Ishikawa (cell line): Measurements from ENCODE around the gene SCAF1.

Experiments used
- CEBPB ChIP-seq: IDR thresholded peaks from 2 replicates; pipeline ENCODE4 v1.6.1; 2012
- CREB1 ChIP-seq: IDR thresholded peaks from 2 replicates; pipeline ENCODE4 v1.6.1; 2012; ENCODE audit warnings: low read depth
- EGR1 ChIP-seq: IDR thresholded peaks from 2 replicates; pipeline ENCODE4 v1.6.1; 2012
- EP300 ChIP-seq: IDR thresholded peaks from 2 replicates; pipeline ENCODE4 v1.6.1; 2012; ENCODE audit warnings: borderline replicate concordance
- FOXM1 ChIP-seq: IDR thresholded peaks from 2 replicates; pipeline ENCODE4 v1.6.1; 2012; ENCODE audit warnings: low read depth, borderline replicate concordance
- MAX ChIP-seq: IDR thresholded peaks from 2 replicates; pipeline ENCODE4 v1.6.1; 2012
- NFIC ChIP-seq: IDR thresholded peaks from 2 replicates; pipeline ENCODE4 v1.6.1; 2012
- RAD21 ChIP-seq: IDR thresholded peaks from 2 replicates; pipeline ENCODE4 v1.6.1; 2012; ENCODE audit warnings: low read depth
- REST ChIP-seq: IDR thresholded peaks from 2 replicates; pipeline ENCODE4 v1.6.1; 2012; ENCODE audit warnings: low read depth, mild to moderate bottlenecking
- TAF1 ChIP-seq: IDR thresholded peaks from 2 replicates; pipeline ENCODE4 v1.6.1; 2012; ENCODE audit warnings: low read depth, mild to moderate bottlenecking
- TCF12 ChIP-seq: IDR thresholded peaks from 2 replicates; pipeline ENCODE4 v1.6.1; 2012; ENCODE audit warnings: low read depth
- TEAD4 ChIP-seq: IDR thresholded peaks from 2 replicates; pipeline ENCODE4 v1.6.1; 2012
- USF1 ChIP-seq: IDR thresholded peaks from 2 replicates; pipeline ENCODE4 v1.6.1; 2012
- YY1 ChIP-seq: IDR thresholded peaks from 2 replicates; pipeline ENCODE4 v1.6.1; 2012; ENCODE audit warnings: low read depth
- ZBTB7A ChIP-seq: IDR thresholded peaks from 2 replicates; pipeline ENCODE4 v1.6.1; 2012; ENCODE audit warnings: low read depth

Gene SCAF1

GRCh38 chr19:49616532-49616931 lies 25.5 kb upstream of the SCAF1 start:
- TF ChIP-seq EP300 (no peak), TEAD4 (no peak), EGR1 (no peak), FOXM1 (no peak), NFIC (no peak)

GRCh38 chr19:49616945-49617344 lies 25.1 kb upstream of the SCAF1 start:
- no peak for TF ChIP-seq MAX
- no peak for TF ChIP-seq RAD21
- no peak for TF ChIP-seq EP300
- TF ChIP-seq NFIC: no peak
- TF ChIP-seq FOXM1: no peak
- TF ChIP-seq TEAD4: no peak
- no peak for TF ChIP-seq YY1
- no peak for TF ChIP-seq REST
- TF ChIP-seq TAF1: no peak
- TF ChIP-seq CEBPB: no peak
- no peak for TF ChIP-seq USF1
- no peak for TF ChIP-seq ZBTB7A

GRCh38 chr19:49624967-49625910 lies 16.8 kb upstream of the SCAF1 start:
- TF ChIP-seq YY1 (no peak), MAX (no peak), REST (no peak), NFIC (no peak), RAD21 (no peak)

- TF ChIP-seq NFIC: no peak
Measured at GRCh38 chr19:49626226-49626625, 15.8 kb upstream of the SCAF1 start.

GRCh38 chr19:49629659-49630058 lies 12.3 kb upstream of the SCAF1 start:
- TF ChIP-seq ZBTB7A (no peak), NFIC (no peak), YY1 (no peak), TCF12 (no peak), CREB1 (no peak), USF1 (no peak), RAD21 (no peak), TEAD4 (no peak), FOXM1 (no peak), REST (no peak), EGR1 (no peak), TAF1 (no peak), EP300 (no peak), CEBPB (no peak), MAX (no peak)
